Measurements from ENCODE around the gene VAT1. TPM values are rescaled to one million over a fixed set of nuclear protein-coding genes. Genes with fewer than 3 reads are reported as not detected.
A peak's percentile ranks its signal among the peaks of the same experiment; 100 is the strongest.

VAT1 gene
- total and polyA plus RNA-seq, 2 of the 13 experiments (the other 11 are each of a cell fraction or from before 2014, with no cell fraction given), result 143 to 205 TPM

DNA sequence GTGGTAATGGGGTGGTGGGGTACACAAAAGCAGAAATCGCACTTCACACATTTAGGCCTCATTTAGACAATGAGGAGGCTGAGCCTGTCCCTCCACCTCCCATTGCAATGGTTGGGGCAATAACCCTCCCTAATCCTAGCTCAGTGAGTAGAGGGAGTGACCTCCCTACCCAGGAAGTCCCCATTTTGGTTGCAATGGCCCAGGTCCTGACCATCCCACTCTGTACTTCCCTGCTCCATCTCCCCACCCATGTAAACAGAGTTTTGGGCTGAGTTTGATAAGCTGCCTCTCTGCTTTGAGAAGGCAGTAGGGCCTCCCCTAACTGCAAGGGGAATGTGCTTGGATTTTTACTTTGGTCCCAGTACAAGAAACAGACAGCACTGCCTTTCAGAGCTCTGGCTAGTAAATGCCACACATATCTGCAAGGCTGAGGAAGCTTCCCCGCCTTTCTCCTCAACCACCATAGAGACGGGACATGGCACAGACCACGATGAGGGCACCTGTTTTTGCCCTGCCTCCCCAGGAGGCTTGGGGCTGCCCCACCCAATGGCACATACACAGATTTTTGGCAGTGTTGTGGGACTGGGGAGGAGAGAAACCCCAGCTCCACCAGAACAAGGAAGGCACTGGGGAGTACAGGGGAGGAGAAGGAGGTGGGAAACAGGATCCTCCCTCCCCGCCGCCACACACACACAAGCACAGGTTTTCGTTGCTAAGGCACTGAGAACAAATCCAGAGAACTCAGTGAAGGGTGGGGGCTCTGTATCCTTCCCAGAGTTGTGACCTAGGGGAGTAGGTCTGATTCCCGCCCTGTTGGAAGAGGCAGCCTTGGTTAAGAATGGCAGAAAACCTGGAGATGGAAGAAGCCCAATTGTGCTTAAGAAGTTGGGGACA is 7.3 kb downstream of the VAT1 start:
- H3K36me3 ChIP-seq (replicated peaks in 1 of 2; ENCODE audit: control insufficient read depth in 1 of 2, insufficient read depth in 2 of 2, low read length in 2 of 2), result peaks cover 31 to 62% of the 10 kb centered on the region in 2 experiments
- no peak overlapping the region for H3K9ac ChIP-seq (ENCODE audit: insufficient read depth, low read depth, low read length)
- DNase-seq (ENCODE audit: low spot score) (no peak), ATAC-seq (no peak), FAIRE-seq (no peak)
- ChIA-PET CTCF (ENCODE audit: low intra/inter-chr PET ratio, low total read pairs) (no interaction called here), POLR2A (interaction anchor here (1.4 to 2.0 kb wide), 2 partner anchors 17 to 301 kb away, joined by 6 to 10 read pairs; partner anchors contain the start of gene RPL27)
- no peak overlapping the region for H3K4me2 ChIP-seq (ENCODE audit: low read depth, low read length)
- WGBS (ENCODE audit: low lambda C conversion rate), result 91% methylated on average over 8 of the region's 8 CpGs
- H4K20me1 ChIP-seq (ENCODE audit: insufficient read depth, low read length), result no peaks in the 10 kb centered on the region
- no peak overlapping the region for H3K4me3 ChIP-seq (replicated peaks in 1 of 3; ENCODE audit: insufficient read depth in 1 of 3, low read depth in 2 of 3, low read length in 3 of 3)
- intact Hi-C loops (cut with micrococcal nuclease; ENCODE audit: unreplicated experiment) (no loop called here), in situ Hi-C loops (cut with HindIII; ENCODE audit: extremely low pct_ligation_motif_present, low pct_unique_long_range_greater_than_20kb) (no loop called here)
- peaks cover 9% of the 10 kb centered on the region for H3K79me2 ChIP-seq (ENCODE audit: insufficient read depth, low read length)
- no peaks in the 10 kb centered on the region for H3K9me3 ChIP-seq (ENCODE audit: low read length)
- BruUV-seq (replicated peaks), result TSS peak; percentile 23
- peak overlapping the region; percentile 25 for H3K27ac ChIP-seq (ENCODE audit: extremely low read length, insufficient read depth, low read length)
- H3K4me1 ChIP-seq (ENCODE audit: insufficient read depth, low read length), result peaks cover 70% of the 10 kb centered on the region
- H2AFZ ChIP-seq (ENCODE audit: low read length), result no peak overlapping the region
- H3K27me3 ChIP-seq (ENCODE audit: control insufficient read depth in 1 of 2, insufficient read depth in 2 of 2, low read length in 2 of 2), result no peaks in the 10 kb centered on the region
- TF ChIP-seq EED (CRISPR knock-in tag; IDR thresholded peaks at IDR 0.05) (no peak), SP4 (CRISPR knock-in tag; IDR thresholded peaks at IDR 0.05) (peak; percentile 38; the same call in 1 of the 2 replicates), SPEN (CRISPR knock-in tag; IDR thresholded peaks at IDR 0.05; ENCODE audit: low read depth) (0 out of 2 replicates have a peak, but pooled peaks have one; percentile 9), YEATS2 (CRISPR knock-in tag; IDR thresholded peaks at IDR 0.05; ENCODE audit: borderline replicate concordance) (0 out of 2 replicates have a peak, but pooled peaks have one; percentile 10), FOXA1 (IDR thresholded peaks at IDR 0.05) (no peak), FOXA1 (CRISPR knock-in tag; IDR thresholded peaks at IDR 0.05) (peak; percentile 3; the same call in 1 of the 2 replicates), HNRNPH1 (optimal IDR thresholded peaks at IDR 0.05; ENCODE audit: low read depth, low read length) (no peak), ZNF441 (CRISPR knock-in tag; IDR thresholded peaks at IDR 0.05; ENCODE audit: borderline replicate concordance) (no peak), WIZ (CRISPR knock-in tag; IDR thresholded peaks at IDR 0.05) (no peak), RBM22 (optimal IDR thresholded peaks at IDR 0.05; ENCODE audit: low read length) (peak; percentile 12), POLR2G (IDR thresholded peaks at IDR 0.05; ENCODE audit: low read depth, low read length) (0 out of 2 replicates have a peak, but pooled peaks have one; percentile 20), ARNT2 (CRISPR knock-in tag; IDR thresholded peaks at IDR 0.05; ENCODE audit: low read depth) (0 out of 2 replicates have a peak, but pooled peaks have one; percentile 25)
- TF ChIP-seq, protein P1, sequence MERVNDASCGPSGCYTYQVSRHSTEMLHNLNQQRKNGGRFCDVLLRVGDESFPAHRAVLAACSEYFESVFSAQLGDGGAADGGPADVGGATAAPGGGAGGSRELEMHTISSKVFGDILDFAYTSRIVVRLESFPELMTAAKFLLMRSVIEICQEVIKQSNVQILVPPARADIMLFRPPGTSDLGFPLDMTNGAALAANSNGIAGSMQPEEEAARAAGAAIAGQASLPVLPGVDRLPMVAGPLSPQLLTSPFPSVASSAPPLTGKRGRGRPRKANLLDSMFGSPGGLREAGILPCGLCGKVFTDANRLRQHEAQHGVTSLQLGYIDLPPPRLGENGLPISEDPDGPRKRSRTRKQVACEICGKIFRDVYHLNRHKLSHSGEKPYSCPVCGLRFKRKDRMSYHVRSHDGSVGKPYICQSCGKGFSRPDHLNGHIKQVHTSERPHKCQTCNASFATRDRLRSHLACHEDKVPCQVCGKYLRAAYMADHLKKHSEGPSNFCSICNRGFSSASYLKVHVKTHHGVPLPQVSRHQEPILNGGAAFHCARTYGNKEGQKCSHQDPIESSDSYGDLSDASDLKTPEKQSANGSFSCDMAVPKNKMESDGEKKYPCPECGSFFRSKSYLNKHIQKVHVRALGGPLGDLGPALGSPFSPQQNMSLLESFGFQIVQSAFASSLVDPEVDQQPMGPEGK (CRISPR knock-in tag; IDR thresholded peaks at IDR 0.05), result peak; percentile 20; the same call in 1 of the 2 replicates
- TF ChIP-seq, protein P2, sequence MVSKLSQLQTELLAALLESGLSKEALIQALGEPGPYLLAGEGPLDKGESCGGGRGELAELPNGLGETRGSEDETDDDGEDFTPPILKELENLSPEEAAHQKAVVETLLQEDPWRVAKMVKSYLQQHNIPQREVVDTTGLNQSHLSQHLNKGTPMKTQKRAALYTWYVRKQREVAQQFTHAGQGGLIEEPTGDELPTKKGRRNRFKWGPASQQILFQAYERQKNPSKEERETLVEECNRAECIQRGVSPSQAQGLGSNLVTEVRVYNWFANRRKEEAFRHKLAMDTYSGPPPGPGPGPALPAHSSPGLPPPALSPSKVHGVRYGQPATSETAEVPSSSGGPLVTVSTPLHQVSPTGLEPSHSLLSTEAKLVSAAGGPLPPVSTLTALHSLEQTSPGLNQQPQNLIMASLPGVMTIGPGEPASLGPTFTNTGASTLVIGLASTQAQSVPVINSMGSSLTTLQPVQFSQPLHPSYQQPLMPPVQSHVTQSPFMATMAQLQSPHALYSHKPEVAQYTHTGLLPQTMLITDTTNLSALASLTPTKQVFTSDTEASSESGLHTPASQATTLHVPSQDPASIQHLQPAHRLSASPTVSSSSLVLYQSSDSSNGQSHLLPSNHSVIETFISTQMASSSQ (IDR thresholded peaks at IDR 0.05; ENCODE audit: low read depth), result no peak
- TF ChIP-seq, protein P2 (CRISPR knock-in tag; IDR thresholded peaks at IDR 0.05; ENCODE audit: borderline replicate concordance), result peak; percentile 25; the same call in 1 of the 2 replicates
- TF ChIP-seq, protein P3, sequence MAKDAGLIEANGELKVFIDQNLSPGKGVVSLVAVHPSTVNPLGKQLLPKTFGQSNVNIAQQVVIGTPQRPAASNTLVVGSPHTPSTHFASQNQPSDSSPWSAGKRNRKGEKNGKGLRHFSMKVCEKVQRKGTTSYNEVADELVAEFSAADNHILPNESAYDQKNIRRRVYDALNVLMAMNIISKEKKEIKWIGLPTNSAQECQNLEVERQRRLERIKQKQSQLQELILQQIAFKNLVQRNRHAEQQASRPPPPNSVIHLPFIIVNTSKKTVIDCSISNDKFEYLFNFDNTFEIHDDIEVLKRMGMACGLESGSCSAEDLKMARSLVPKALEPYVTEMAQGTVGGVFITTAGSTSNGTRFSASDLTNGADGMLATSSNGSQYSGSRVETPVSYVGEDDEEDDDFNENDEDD (CRISPR knock-in tag; IDR thresholded peaks at IDR 0.05; ENCODE audit: borderline replicate concordance), result 0 out of 2 replicates have a peak, but pooled peaks have one; percentile 21
